HL-60 (cell line): ENCODE results near the gene ZNG1F.
"Not testable (repeated sequence)": the region's sequence is repeated elsewhere in the genome, so short reads cannot be mapped to it uniquely, and the experiment has no call there.

Experiments used
- GABPA ChIP-seq: IDR thresholded peaks from 2 replicates; pipeline ENCODE4 v1.6.1; 2012; ENCODE audit warnings: low read depth
- POLR2AphosphoS5 ChIP-seq: IDR thresholded peaks from 2 replicates; pipeline ENCODE4 v1.6.1; 2012; ENCODE audit warnings: low read depth
- SPI1 ChIP-seq: IDR thresholded peaks from 2 replicates; pipeline ENCODE4 v1.6.1; 2012; ENCODE audit warnings: low read depth, mild to moderate bottlenecking, borderline replicate concordance
- TF ChIP-seq, protein P1 (sequence below): IDR thresholded peaks from one replicate; pipeline ENCODE4 v1.5.1; 2011; ENCODE audit warnings: low read length, control low read depth, inconsistent platforms; ENCODE audit not compliant: insufficient read depth
- TF ChIP-seq, protein P2 (sequence below): IDR thresholded peaks from 2 replicates; pipeline ENCODE4 v1.6.1; 2012; ENCODE audit warnings: low read depth; ENCODE audit not compliant: insufficient replicate concordance

DNA sequence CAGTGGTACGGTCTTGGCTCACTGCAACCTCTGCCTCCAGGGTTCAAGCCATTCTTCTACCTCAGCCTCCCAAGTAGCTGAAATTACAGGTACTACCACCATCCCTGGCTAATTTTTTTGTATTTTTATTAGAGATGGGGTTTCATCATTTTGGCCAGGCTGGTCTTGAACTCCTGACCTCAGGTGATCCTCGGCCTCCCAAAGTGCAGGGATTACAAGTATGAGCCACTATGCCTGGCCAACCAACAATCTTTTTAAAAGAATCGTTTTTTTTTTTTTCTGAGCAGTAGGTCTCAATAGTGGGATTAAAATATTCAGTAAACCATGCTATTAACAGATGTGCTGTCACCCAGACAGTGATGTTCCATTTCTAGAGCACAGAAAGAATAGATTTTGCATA lies 45.1 kb upstream of the ZNG1F start:
- not testable (repeated sequence) for TF ChIP-seq POLR2AphosphoS5, GABPA, SPI1
- TF ChIP-seq, protein P1, sequence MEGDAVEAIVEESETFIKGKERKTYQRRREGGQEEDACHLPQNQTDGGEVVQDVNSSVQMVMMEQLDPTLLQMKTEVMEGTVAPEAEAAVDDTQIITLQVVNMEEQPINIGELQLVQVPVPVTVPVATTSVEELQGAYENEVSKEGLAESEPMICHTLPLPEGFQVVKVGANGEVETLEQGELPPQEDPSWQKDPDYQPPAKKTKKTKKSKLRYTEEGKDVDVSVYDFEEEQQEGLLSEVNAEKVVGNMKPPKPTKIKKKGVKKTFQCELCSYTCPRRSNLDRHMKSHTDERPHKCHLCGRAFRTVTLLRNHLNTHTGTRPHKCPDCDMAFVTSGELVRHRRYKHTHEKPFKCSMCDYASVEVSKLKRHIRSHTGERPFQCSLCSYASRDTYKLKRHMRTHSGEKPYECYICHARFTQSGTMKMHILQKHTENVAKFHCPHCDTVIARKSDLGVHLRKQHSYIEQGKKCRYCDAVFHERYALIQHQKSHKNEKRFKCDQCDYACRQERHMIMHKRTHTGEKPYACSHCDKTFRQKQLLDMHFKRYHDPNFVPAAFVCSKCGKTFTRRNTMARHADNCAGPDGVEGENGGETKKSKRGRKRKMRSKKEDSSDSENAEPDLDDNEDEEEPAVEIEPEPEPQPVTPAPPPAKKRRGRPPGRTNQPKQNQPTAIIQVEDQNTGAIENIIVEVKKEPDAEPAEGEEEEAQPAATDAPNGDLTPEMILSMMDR = not testable (repeated sequence)
- TF ChIP-seq, protein P2, sequence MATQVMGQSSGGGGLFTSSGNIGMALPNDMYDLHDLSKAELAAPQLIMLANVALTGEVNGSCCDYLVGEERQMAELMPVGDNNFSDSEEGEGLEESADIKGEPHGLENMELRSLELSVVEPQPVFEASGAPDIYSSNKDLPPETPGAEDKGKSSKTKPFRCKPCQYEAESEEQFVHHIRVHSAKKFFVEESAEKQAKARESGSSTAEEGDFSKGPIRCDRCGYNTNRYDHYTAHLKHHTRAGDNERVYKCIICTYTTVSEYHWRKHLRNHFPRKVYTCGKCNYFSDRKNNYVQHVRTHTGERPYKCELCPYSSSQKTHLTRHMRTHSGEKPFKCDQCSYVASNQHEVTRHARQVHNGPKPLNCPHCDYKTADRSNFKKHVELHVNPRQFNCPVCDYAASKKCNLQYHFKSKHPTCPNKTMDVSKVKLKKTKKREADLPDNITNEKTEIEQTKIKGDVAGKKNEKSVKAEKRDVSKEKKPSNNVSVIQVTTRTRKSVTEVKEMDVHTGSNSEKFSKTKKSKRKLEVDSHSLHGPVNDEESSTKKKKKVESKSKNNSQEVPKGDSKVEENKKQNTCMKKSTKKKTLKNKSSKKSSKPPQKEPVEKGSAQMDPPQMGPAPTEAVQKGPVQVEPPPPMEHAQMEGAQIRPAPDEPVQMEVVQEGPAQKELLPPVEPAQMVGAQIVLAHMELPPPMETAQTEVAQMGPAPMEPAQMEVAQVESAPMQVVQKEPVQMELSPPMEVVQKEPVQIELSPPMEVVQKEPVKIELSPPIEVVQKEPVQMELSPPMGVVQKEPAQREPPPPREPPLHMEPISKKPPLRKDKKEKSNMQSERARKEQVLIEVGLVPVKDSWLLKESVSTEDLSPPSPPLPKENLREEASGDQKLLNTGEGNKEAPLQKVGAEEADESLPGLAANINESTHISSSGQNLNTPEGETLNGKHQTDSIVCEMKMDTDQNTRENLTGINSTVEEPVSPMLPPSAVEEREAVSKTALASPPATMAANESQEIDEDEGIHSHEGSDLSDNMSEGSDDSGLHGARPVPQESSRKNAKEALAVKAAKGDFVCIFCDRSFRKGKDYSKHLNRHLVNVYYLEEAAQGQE = not testable (repeated sequence)
